ENCODE results near the gene UNC50.

Gene UNC50

GRCh38 chr2:98607741-98608115 is 661 bp upstream of the UNC50 start:
- peaks cover 31% of the 10 kb centered on the region for H3K4me1 ChIP-seq (ENCODE audit: control insufficient read depth, insufficient read depth, low read length, poor library complexity, severe bottlenecking)
- H3K9me3 ChIP-seq (ENCODE audit: control insufficient read depth, low read length) = no peaks in the 10 kb centered on the region
- peaks cover 10% of the 10 kb centered on the region for H3K36me3 ChIP-seq (ENCODE audit: control insufficient read depth, insufficient read depth, low read length)
- H3K27ac ChIP-seq (ENCODE audit: insufficient read depth, low read length, poor library complexity, severe bottlenecking) = peak overlapping the region; percentile 92
- H3K27me3 ChIP-seq (replicated peaks; ENCODE audit: control insufficient read depth, insufficient read depth, low read length, poor library complexity, severe bottlenecking) = no peaks in the 10 kb centered on the region
- H3K4me3 ChIP-seq (ENCODE audit: insufficient read depth, low read depth, low read length, poor library complexity, severe bottlenecking) = peak overlapping the region; percentile 99
- no peak for DNase-seq

DNA sequence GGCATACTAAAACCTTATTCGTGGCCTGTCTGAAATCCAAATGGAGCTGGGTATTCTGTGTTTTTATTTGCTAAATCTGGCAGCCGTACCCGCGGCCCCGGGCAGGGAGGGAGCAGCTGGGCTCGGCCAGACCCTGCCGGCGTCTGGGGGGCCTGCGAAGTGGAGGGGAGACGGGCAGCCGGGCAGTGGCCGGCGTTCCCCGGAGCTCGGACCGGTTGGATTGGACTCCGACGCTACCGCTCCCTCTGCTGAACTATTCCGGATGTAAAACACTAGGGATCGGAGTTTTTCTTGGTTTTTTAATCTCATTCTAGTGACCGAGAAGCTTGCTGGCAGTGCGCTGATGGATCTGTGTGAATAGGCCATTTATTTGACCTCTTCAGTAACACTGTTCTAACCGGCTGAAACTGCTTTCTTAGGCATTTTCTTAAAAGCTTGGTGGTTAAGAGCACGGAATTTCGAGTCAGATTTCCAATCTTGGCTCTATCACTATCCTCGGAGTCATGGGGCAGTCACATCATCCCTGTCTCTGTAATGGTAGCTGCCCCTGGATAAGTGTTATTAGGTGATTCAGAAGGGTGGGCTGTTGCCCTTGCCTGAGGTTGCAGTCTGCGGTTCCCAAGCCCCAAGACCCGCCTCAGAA is 694 bp downstream of the UNC50 start:
- DNase-seq = no peak
- H3K4me3 ChIP-seq (ENCODE audit: insufficient read depth, low read depth, low read length, poor library complexity, severe bottlenecking) = peak overlapping the region; percentile 99
- H3K4me1 ChIP-seq (ENCODE audit: control insufficient read depth, insufficient read depth, low read length, poor library complexity, severe bottlenecking) = peaks cover 31% of the 10 kb centered on the region
- no peaks in the 10 kb centered on the region for H3K27me3 ChIP-seq (replicated peaks; ENCODE audit: control insufficient read depth, insufficient read depth, low read length, poor library complexity, severe bottlenecking)
- H3K9me3 ChIP-seq (ENCODE audit: control insufficient read depth, low read length) = no peaks in the 10 kb centered on the region
- H3K27ac ChIP-seq (ENCODE audit: insufficient read depth, low read length, poor library complexity, severe bottlenecking) = peak overlapping the region; percentile 92
- H3K36me3 ChIP-seq (ENCODE audit: control insufficient read depth, insufficient read depth, low read length) = peaks cover 12% of the 10 kb centered on the region

- H3K36me3 ChIP-seq (ENCODE audit: control insufficient read depth, insufficient read depth, low read length) = peaks cover 14% of the 10 kb centered on the region
- no peaks in the 10 kb centered on the region for H3K27me3 ChIP-seq (replicated peaks; ENCODE audit: control insufficient read depth, insufficient read depth, low read length, poor library complexity, severe bottlenecking)
- peaks cover 13% of the 10 kb centered on the region for H3K4me1 ChIP-seq (ENCODE audit: control insufficient read depth, insufficient read depth, low read length, poor library complexity, severe bottlenecking)
- no peak for DNase-seq
- no peak overlapping the region for H3K27ac ChIP-seq (ENCODE audit: insufficient read depth, low read length, poor library complexity, severe bottlenecking)
- no peak overlapping the region for H3K4me3 ChIP-seq (ENCODE audit: insufficient read depth, low read depth, low read length, poor library complexity, severe bottlenecking)
- H3K9me3 ChIP-seq (ENCODE audit: control insufficient read depth, low read length) = no peaks in the 10 kb centered on the region
Observed at GRCh38 chr2:98614024-98614739, 5.8 kb downstream of the UNC50 start.

DNA sequence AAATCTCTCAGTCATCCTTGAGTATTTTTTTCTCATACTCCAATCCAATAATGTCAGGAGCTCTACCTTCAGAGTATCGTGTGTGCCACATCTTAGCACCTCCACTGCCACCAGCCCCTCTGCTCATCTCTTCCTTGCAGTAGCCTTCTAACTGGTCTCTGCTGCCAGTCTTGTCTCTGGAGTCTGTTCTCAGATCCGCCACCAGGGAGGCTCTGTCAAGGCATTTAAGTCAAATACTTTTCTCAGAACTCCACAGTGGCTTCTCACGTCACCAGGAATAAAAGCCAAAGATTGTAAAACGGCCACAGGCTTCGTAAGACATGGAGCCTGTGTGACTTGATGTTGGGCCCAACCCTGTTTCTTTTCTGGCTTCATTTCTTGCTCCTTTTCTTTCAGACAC is 7.1 kb downstream of the UNC50 start:
- Histone ChIP-seq H3K4me1 (ENCODE audit: control insufficient read depth, insufficient read depth, low read length, poor library complexity, severe bottlenecking) (peaks cover 2% of the 10 kb centered on the region), H3K9me3 (ENCODE audit: control insufficient read depth, low read length) (no peaks in the 10 kb centered on the region), H3K4me3 (ENCODE audit: insufficient read depth, low read depth, low read length, poor library complexity, severe bottlenecking) (no peak overlapping the region), H3K27ac (ENCODE audit: insufficient read depth, low read length, poor library complexity, severe bottlenecking) (no peak overlapping the region), H3K36me3 (ENCODE audit: control insufficient read depth, insufficient read depth, low read length) (peaks cover 26% of the 10 kb centered on the region), H3K27me3 (replicated peaks; ENCODE audit: control insufficient read depth, insufficient read depth, low read length, poor library complexity, severe bottlenecking) (no peaks in the 10 kb centered on the region)
- DNase-seq = no peak

- H3K4me1 ChIP-seq (ENCODE audit: control insufficient read depth, insufficient read depth, low read length, poor library complexity, severe bottlenecking) = no peaks in the 10 kb centered on the region
- no peak overlapping the region for H3K4me3 ChIP-seq (ENCODE audit: insufficient read depth, low read depth, low read length, poor library complexity, severe bottlenecking)
- no peaks in the 10 kb centered on the region for H3K27me3 ChIP-seq (replicated peaks; ENCODE audit: control insufficient read depth, insufficient read depth, low read length, poor library complexity, severe bottlenecking)
- H3K36me3 ChIP-seq (ENCODE audit: control insufficient read depth, insufficient read depth, low read length) = peaks cover 36% of the 10 kb centered on the region
- H3K27ac ChIP-seq (ENCODE audit: insufficient read depth, low read length, poor library complexity, severe bottlenecking) = no peak overlapping the region
- DNase-seq = no peak
- H3K9me3 ChIP-seq (ENCODE audit: control insufficient read depth, low read length) = no peaks in the 10 kb centered on the region
Observed at GRCh38 chr2:98617149-98617548, 8.8 kb downstream of the UNC50 start.

- DNase-seq = no peak
- Histone ChIP-seq H3K27ac (ENCODE audit: insufficient read depth, low read length, poor library complexity, severe bottlenecking) (no peak overlapping the region), H3K27me3 (replicated peaks; ENCODE audit: control insufficient read depth, insufficient read depth, low read length, poor library complexity, severe bottlenecking) (no peaks in the 10 kb centered on the region), H3K9me3 (ENCODE audit: control insufficient read depth, low read length) (no peaks in the 10 kb centered on the region), H3K4me3 (ENCODE audit: insufficient read depth, low read depth, low read length, poor library complexity, severe bottlenecking) (no peak overlapping the region), H3K4me1 (ENCODE audit: control insufficient read depth, insufficient read depth, low read length, poor library complexity, severe bottlenecking) (no peaks in the 10 kb centered on the region), H3K36me3 (ENCODE audit: control insufficient read depth, insufficient read depth, low read length) (peaks cover 61% of the 10 kb centered on the region)
Observed at GRCh38 chr2:98623657-98624056, 15.3 kb downstream of the UNC50 start.

GRCh38 chr2:98632351-98632750 is 24.0 kb downstream of the UNC50 start:
- H3K4me3 ChIP-seq (ENCODE audit: insufficient read depth, low read depth, low read length, poor library complexity, severe bottlenecking) = no peak overlapping the region
- H3K9me3 ChIP-seq (ENCODE audit: control insufficient read depth, low read length) = no peaks in the 10 kb centered on the region
- peaks cover 18% of the 10 kb centered on the region for H3K4me1 ChIP-seq (ENCODE audit: control insufficient read depth, insufficient read depth, low read length, poor library complexity, severe bottlenecking)
- H3K36me3 ChIP-seq (ENCODE audit: control insufficient read depth, insufficient read depth, low read length) = peaks cover 70% of the 10 kb centered on the region
- no peak for DNase-seq
- no peaks in the 10 kb centered on the region for H3K27me3 ChIP-seq (replicated peaks; ENCODE audit: control insufficient read depth, insufficient read depth, low read length, poor library complexity, severe bottlenecking)
- H3K27ac ChIP-seq (ENCODE audit: insufficient read depth, low read length, poor library complexity, severe bottlenecking) = no peak overlapping the region

DNA sequence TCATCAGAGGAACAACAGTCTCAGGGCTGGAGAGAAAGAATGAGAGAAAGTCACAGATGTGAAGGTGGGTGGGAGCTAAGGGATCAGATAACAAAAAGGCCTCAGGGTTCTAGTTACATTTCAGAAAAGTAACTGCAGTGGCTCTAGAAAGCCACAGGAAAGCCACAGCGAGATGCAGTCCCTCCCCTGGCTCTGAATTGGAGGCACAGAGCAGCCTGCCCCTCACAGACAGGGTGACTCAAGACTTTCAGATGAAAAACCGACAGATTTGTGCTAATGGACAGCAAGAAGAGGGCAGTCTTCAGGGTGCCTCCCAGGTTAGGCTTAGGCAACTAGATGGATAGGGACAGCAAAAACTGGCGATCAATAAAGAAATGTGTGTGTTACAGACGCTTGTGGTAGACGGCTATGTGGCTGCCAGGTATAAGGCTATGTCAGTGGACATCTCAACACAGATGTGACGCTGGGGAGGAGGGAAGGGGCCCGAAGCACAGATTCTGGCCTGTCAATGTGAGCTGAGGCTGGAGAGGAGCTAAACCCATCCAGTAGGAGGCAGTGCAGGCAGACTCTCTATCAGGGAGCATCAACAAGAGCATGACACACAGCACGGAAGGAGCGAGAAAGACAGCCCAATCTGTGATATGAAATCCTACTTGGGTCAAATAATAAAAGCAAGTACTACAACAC is 26.2 kb downstream of the UNC50 start:
- Histone ChIP-seq H3K9me3 (ENCODE audit: control insufficient read depth, low read length) (no peaks in the 10 kb centered on the region), H3K4me1 (ENCODE audit: control insufficient read depth, insufficient read depth, low read length, poor library complexity, severe bottlenecking) (peaks cover 25% of the 10 kb centered on the region), H3K36me3 (ENCODE audit: control insufficient read depth, insufficient read depth, low read length) (peaks cover 77% of the 10 kb centered on the region), H3K27me3 (replicated peaks; ENCODE audit: control insufficient read depth, insufficient read depth, low read length, poor library complexity, severe bottlenecking) (no peaks in the 10 kb centered on the region), H3K27ac (ENCODE audit: insufficient read depth, low read length, poor library complexity, severe bottlenecking) (peak overlapping the region; percentile 40), H3K4me3 (ENCODE audit: insufficient read depth, low read depth, low read length, poor library complexity, severe bottlenecking) (no peak overlapping the region)
- DNase-seq = peak in 1 of 3 donors; percentile 23

DNA sequence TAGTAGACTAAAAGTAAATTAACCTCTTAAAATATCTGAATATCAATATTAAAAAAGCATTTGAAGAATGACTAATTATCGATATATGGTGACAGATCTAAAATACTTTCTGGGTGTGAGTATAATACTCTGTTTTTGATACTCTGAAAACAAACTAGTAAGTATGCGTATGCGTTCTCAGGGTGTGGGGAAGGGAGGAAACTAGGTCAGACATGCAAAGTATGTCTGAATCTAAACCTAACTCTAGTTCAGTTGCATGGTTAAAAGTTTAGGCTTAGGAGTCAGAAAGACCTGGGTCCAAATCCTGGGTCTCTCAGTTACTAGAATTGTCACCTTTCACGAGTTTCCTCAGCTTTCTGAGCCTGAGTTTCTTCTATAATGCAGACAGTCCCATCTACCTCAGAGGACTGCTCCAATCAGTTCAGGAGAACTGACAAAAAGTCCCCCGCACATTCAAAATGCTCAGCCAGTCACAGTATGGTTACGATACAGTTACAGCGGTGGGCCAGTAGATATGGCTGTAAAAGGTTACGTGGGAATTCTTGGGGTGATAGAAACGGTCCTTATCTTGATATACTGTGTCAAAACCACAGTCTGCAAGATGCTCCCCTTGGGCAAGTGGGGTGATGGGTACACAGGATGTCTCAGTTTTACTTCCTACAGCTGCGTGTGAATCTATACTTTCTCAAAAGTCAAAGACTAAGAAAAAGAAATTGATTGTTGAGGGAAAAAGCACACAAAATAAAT is 29.2 kb downstream of the UNC50 start:
- Histone ChIP-seq H3K27ac (ENCODE audit: insufficient read depth, low read length, poor library complexity, severe bottlenecking) (peak overlapping the region; percentile 70), H3K36me3 (ENCODE audit: control insufficient read depth, insufficient read depth, low read length) (peaks cover 70% of the 10 kb centered on the region), H3K4me1 (ENCODE audit: control insufficient read depth, insufficient read depth, low read length, poor library complexity, severe bottlenecking) (peaks cover 25% of the 10 kb centered on the region), H3K4me3 (ENCODE audit: insufficient read depth, low read depth, low read length, poor library complexity, severe bottlenecking) (no peak overlapping the region), H3K27me3 (replicated peaks; ENCODE audit: control insufficient read depth, insufficient read depth, low read length, poor library complexity, severe bottlenecking) (no peaks in the 10 kb centered on the region), H3K9me3 (ENCODE audit: control insufficient read depth, low read length) (no peaks in the 10 kb centered on the region)
- DNase-seq = peak; percentile 40 to 56 (median 46)

Measured in effector memory CD4-positive, alpha-beta T cell (primary cell).